Measurements from ENCODE around the gene NF2. TPM values are rescaled to one million over a fixed set of nuclear protein-coding genes. Genes with fewer than 3 reads are reported as not detected.

NF2 gene
- total RNA-seq, 1 experiment from 2014 or later, result 92.4 TPM

DNA sequence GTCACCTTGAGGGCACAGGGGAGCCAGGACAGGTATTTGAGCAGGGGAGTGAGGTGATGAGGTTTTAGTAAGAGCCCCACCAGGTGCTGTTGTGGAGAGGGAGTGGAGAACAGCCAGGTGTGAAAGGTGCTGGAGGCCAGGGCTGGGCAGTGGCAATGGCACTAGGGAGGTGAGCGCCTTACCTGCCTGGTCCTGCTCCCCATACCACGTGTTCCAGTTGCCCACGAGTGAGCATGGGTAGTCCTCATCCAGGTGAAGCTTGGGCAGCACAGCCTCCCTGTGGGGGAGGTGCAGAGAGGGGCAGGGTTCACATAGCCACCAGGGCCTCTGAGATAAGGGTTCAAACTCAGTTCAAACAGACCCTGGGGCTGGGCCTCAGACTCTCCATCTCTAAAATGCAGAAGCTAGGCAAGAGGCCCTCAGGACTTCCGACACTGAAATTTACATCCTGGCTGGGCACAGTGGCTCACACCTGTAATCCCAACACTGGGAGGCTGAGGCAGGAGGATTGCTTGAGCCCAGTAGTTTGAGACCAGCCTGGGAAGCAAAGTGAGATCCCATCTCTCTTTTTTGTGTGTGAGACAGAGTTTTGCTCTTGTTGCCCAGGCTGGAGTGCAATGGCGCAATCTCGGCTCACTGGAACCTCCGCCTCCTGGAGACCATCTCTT, 34.3 kb upstream of the NF2 start:
- ChIA-PET POLR2A (no interaction called here), CTCF (no interaction called here)
- Mint-ChIP-seq H3K4me1 (ENCODE audit: insufficient read depth, unreplicated experiment) (peaks cover 5% of the 10 kb centered on the region), H3K4me3 (ENCODE audit: unreplicated experiment) (no peak overlapping the region), H3K36me3 (ENCODE audit: insufficient read depth, unreplicated experiment) (peaks cover 30% of the 10 kb centered on the region), H3K9me3 (ENCODE audit: unreplicated experiment) (no peaks in the 10 kb centered on the region), H3K27ac (ENCODE audit: low read depth, unreplicated experiment) (no peak overlapping the region), H3K27me3 (ENCODE audit: insufficient read depth, unreplicated experiment) (no peaks in the 10 kb centered on the region)
- TF ChIP-seq, protein P1, sequence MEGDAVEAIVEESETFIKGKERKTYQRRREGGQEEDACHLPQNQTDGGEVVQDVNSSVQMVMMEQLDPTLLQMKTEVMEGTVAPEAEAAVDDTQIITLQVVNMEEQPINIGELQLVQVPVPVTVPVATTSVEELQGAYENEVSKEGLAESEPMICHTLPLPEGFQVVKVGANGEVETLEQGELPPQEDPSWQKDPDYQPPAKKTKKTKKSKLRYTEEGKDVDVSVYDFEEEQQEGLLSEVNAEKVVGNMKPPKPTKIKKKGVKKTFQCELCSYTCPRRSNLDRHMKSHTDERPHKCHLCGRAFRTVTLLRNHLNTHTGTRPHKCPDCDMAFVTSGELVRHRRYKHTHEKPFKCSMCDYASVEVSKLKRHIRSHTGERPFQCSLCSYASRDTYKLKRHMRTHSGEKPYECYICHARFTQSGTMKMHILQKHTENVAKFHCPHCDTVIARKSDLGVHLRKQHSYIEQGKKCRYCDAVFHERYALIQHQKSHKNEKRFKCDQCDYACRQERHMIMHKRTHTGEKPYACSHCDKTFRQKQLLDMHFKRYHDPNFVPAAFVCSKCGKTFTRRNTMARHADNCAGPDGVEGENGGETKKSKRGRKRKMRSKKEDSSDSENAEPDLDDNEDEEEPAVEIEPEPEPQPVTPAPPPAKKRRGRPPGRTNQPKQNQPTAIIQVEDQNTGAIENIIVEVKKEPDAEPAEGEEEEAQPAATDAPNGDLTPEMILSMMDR (IDR thresholded peaks at IDR 0.05; ENCODE audit: unreplicated experiment), result no peak
- intact Hi-C loops (cut with micrococcal nuclease), result no loop called here
- DNase-seq (ENCODE audit: unreplicated experiment), result no peak
- no TSS peak for BruUV-seq (replicated peaks)

DNA sequence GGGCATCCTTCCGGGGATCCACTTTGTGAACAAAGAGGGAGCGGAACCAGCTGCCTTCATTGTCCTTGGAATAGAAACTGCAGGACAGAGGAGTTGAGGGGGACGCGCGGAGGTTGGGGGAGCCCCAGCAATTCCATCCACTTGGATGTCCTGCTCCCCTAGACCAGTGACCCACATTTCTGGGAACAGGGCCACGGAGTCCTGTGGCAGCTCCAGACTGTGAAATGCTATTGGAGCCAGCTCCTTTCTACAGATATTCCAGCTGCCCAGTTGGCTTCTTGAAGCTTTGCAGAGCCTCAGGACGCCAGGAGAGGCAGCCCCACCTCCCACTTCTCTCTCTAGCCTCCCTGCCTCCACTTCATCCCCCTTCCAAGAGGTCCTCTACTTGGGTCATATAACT, 33.0 kb upstream of the NF2 start:
- ChIA-PET POLR2A (no interaction called here), CTCF (interaction anchor here (0.6 kb wide), 1 partner anchor 55 kb away, joined by 5 read pairs; no protein-coding TSS in a partner anchor)
- H3K27me3 Mint-ChIP-seq (ENCODE audit: insufficient read depth, unreplicated experiment), result no peaks in the 10 kb centered on the region
- TF ChIP-seq, protein P1 (IDR thresholded peaks at IDR 0.05; ENCODE audit: unreplicated experiment), result no peak
- BruUV-seq (replicated peaks), result no TSS peak
- no peak overlapping the region for H3K4me3 Mint-ChIP-seq (ENCODE audit: unreplicated experiment)
- no peak for DNase-seq (ENCODE audit: unreplicated experiment)
- no peaks in the 10 kb centered on the region for H3K9me3 Mint-ChIP-seq (ENCODE audit: unreplicated experiment)
- H3K4me1 Mint-ChIP-seq (ENCODE audit: insufficient read depth, unreplicated experiment), result peaks cover 5% of the 10 kb centered on the region
- intact Hi-C loops (cut with micrococcal nuclease), result no loop called here
- no peak overlapping the region for H3K27ac Mint-ChIP-seq (ENCODE audit: low read depth, unreplicated experiment)
- peaks cover 28% of the 10 kb centered on the region for H3K36me3 Mint-ChIP-seq (ENCODE audit: insufficient read depth, unreplicated experiment)

DNA sequence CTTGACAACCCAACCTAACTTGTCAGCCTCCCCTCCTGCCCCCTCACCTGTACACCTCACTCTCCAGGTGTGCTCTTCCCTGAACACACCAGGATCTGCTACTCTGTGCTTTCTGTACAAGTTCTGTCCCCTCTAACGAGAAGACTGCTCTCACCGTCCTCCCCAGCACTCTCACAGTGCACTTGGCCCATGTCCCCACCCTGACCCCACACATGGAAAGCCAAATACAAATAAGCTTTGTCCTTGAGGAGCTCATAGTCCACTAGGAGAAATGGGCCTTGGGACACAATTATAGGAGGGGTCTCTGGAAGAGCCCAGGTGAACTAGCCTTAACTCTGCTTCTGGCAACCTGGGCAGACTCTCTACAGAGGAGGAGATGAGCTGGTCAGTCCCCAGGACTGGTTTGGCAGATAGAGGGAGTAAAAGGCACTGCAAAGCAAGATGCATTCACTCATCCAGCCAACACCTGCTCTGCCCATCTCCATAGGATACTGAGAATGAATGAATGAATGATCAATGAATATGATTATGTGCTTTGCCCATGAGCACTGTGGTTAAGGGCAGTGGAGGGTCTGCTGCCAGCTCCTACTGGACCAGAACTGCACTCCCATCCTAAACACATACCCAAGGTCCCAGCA, 32.4 kb upstream of the NF2 start:
- no peak for DNase-seq (ENCODE audit: unreplicated experiment)
- intact Hi-C loops (cut with micrococcal nuclease), result no loop called here
- CTCF ChIA-PET, result no interaction called here
- H3K27ac Mint-ChIP-seq (ENCODE audit: low read depth, unreplicated experiment), result no peak overlapping the region
- no peaks in the 10 kb centered on the region for H3K27me3 Mint-ChIP-seq (ENCODE audit: insufficient read depth, unreplicated experiment)
- H3K4me1 Mint-ChIP-seq (ENCODE audit: insufficient read depth, unreplicated experiment), result peaks cover 5% of the 10 kb centered on the region
- H3K9me3 Mint-ChIP-seq (ENCODE audit: unreplicated experiment), result no peaks in the 10 kb centered on the region
- H3K36me3 Mint-ChIP-seq (ENCODE audit: insufficient read depth, unreplicated experiment), result peaks cover 28% of the 10 kb centered on the region
- TF ChIP-seq, protein P1 (IDR thresholded peaks at IDR 0.05; ENCODE audit: unreplicated experiment), result no peak
- POLR2A ChIA-PET, result no interaction called here
- no peak overlapping the region for H3K4me3 Mint-ChIP-seq (ENCODE audit: unreplicated experiment)
- no TSS peak for BruUV-seq (replicated peaks)

DNA sequence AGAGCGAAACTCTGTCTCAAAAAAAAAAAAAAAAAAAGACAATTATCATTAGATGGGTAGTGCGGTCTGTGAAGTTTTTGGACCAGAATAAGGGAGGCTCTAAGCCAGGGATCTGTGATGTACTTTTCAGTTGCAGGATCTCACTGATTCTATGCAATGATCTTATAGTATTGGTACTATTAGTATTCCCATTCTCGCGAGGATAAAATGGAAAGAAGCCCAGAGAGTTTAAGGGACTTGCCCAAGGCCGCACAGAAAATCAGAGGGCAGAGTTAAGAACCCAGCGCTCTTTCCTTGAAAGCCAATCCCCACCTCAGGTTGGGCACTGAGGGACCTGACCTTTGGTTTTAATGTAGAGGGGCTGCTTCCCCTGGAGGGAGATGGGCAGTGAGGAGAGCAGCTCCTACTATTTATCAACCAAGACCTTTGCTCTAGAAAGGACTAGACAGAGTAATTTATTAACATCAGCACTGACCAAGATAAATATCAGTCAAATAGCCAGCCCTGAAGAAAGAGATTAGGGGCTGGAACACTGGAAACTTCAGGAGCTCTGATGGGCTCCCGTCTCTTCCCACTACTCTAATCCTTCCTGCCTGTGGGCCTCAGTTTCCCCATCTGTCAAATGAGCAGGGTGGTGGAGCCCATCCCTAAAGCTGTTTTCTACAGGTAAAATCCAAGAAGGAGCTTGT, 28.5 kb upstream of the NF2 start:
- Mint-ChIP-seq H3K36me3 (ENCODE audit: insufficient read depth, unreplicated experiment) (peaks cover 19% of the 10 kb centered on the region), H3K9me3 (ENCODE audit: unreplicated experiment) (no peaks in the 10 kb centered on the region), H3K27ac (ENCODE audit: low read depth, unreplicated experiment) (no peak overlapping the region), H3K27me3 (ENCODE audit: insufficient read depth, unreplicated experiment) (no peaks in the 10 kb centered on the region), H3K4me3 (ENCODE audit: unreplicated experiment) (no peak overlapping the region), H3K4me1 (ENCODE audit: insufficient read depth, unreplicated experiment) (peaks cover 2% of the 10 kb centered on the region)
- intact Hi-C loops (cut with micrococcal nuclease), result no loop called here
- POLR2A ChIA-PET, result interaction anchor here (1.7 kb wide), 1 partner anchor 21 kb away, joined by 8 read pairs; the partner anchor contains the start of gene THOC5
- no peak for DNase-seq (ENCODE audit: unreplicated experiment)
- CTCF ChIA-PET, result interaction anchor here (0.6 to 1.3 kb wide), 4 partner anchors 13 to 33 kb away, joined by 3 to 7 read pairs (median 4); no protein-coding TSS in a partner anchor
- no TSS peak for BruUV-seq (replicated peaks)
- TF ChIP-seq, protein P1 (IDR thresholded peaks at IDR 0.05; ENCODE audit: unreplicated experiment), result no peak

All from MCF 10A (cell line).